ENCODE measurements around the gene OR10A3. TPM values are rescaled to one million over a fixed set of nuclear protein-coding genes. Genes with fewer than 3 reads are reported as not detected.

OR10A3 gene
- total RNA-seq, 6 experiments from 2014 or later, result not detected

GRCh38 chr11:7905961-7906429 lies 35.5 kb downstream of the OR10A3 start:
- Histone ChIP-seq H3K27ac (no peak overlapping the region), H3K27me3 (no peaks in the 10 kb centered on the region), H3K4me1 (peaks cover 0 to under 1% (median 0%) of the 10 kb centered on the region in 4 donors), H3K9me3 (no peaks in the 10 kb centered on the region), H3K4me3 (no peak overlapping the region), H3K36me3 (no peaks in the 10 kb centered on the region)
- 25% methylated on average over 1 of the region's 3 CpGs for WGBS (ENCODE audit: insufficient coverage, low coverage, low lambda C conversion rate, missing lambda C conversion rate)
- no peak for ATAC-seq
- intact Hi-C loops (cut with DNase I), result no loop called here
- TF ChIP-seq POLR2A (IDR thresholded peaks at IDR 0.05) (no peak), CTCF (IDR thresholded peaks at IDR 0.05) (no peak)
- no peak for DNase-seq

GRCh38 chr11:7905549-7905948 lies 36.0 kb downstream of the OR10A3 start:
- H3K27me3 ChIP-seq, result no peaks in the 10 kb centered on the region
- peaks cover 0 to 4% (median 0%) of the 10 kb centered on the region in 4 donors for H3K4me1 ChIP-seq
- no peak overlapping the region for H3K4me3 ChIP-seq
- DNase-seq, result no peak
- WGBS (ENCODE audit: insufficient coverage, low coverage, low lambda C conversion rate, missing lambda C conversion rate), result 65% methylated on average over 9 of the region's 9 CpGs
- intact Hi-C loops (cut with DNase I), result no loop called here
- no peak overlapping the region for H3K27ac ChIP-seq
- no peaks in the 10 kb centered on the region for H3K36me3 ChIP-seq
- TF ChIP-seq CTCF (IDR thresholded peaks at IDR 0.05) (no peak), POLR2A (IDR thresholded peaks at IDR 0.05) (no peak)
- no peak for ATAC-seq
- no peaks in the 10 kb centered on the region for H3K9me3 ChIP-seq

GRCh38 chr11:7904917-7905316 lies 36.6 kb downstream of the OR10A3 start:
- TF ChIP-seq POLR2A (IDR thresholded peaks at IDR 0.05) (no peak), CTCF (IDR thresholded peaks at IDR 0.05) (peak in 1 of 4 donors; percentile 4)
- Histone ChIP-seq H3K9me3 (no peaks in the 10 kb centered on the region), H3K36me3 (no peaks in the 10 kb centered on the region), H3K4me3 (no peak overlapping the region), H3K27me3 (no peaks in the 10 kb centered on the region), H3K4me1 (peaks cover 0 to 4% (median 0%) of the 10 kb centered on the region in 4 donors), H3K27ac (no peak overlapping the region)
- WGBS (ENCODE audit: insufficient coverage, low coverage, low lambda C conversion rate, missing lambda C conversion rate), result 81% methylated on average over 3 of the region's 3 CpGs
- intact Hi-C loops (cut with DNase I), result loop anchor here in 1 of 2 donors (5.0 kb wide), 1 partner anchor 77 kb away; no protein-coding TSS in a partner anchor
- no peak for DNase-seq
- no peak for ATAC-seq

GRCh38 chr11:7903940-7904339 lies 37.6 kb downstream of the OR10A3 start:
- Histone ChIP-seq H3K4me3 (no peak overlapping the region), H3K36me3 (no peaks in the 10 kb centered on the region), H3K27ac (no peak overlapping the region), H3K9me3 (no peaks in the 10 kb centered on the region), H3K4me1 (peaks cover 0 to 4% (median 0%) of the 10 kb centered on the region in 4 donors), H3K27me3 (no peaks in the 10 kb centered on the region)
- no peak for ATAC-seq
- TF ChIP-seq CTCF (IDR thresholded peaks at IDR 0.05) (no peak), POLR2A (IDR thresholded peaks at IDR 0.05) (no peak)
- WGBS (ENCODE audit: insufficient coverage, low coverage, low lambda C conversion rate, missing lambda C conversion rate), result 40% methylated on average over 1 of the region's 2 CpGs
- DNase-seq, result no peak
- intact Hi-C loops (cut with DNase I), result loop anchor here in 1 of 2 donors (5.0 kb wide), 1 partner anchor 78 kb away; no protein-coding TSS in a partner anchor

All from right lobe of liver (tissue), 6 donors.